SK-N-SH (cell line): ENCODE data around the gene BARX1. TPM values are rescaled to one million over a fixed set of nuclear protein-coding genes. Genes with fewer than 3 reads are reported as not detected.

Experiments used
- CTCF ChIA-PET: fragments of 300-600, 350-600 bp; formaldehyde crosslinking; extraction: SDS; loops from one replicate; lab custom pipeline; 2021; lab: Yijun Ruan, JAX
- POLR2A ChIA-PET: fragments of 350-600 bp; sonication (Branson Sonifier 250); formaldehyde crosslinking; extraction: SDS; loops from one replicate; lab custom pipeline; 2020; ENCODE audit warnings: antibody characterized with exemption, inconsistent platforms; lab: Yijun Ruan, JAX
- DNase-seq: peaks from one replicate; pipeline ENCODE4 v3.0.0; 2012
- H2AFZ ChIP-seq: fragments of 200-600 bp; sonication (generic); 2 replicates; pipeline ENCODE4 v1.8.1; 2016; ENCODE audit warnings: antibody characterized with exemption, mild to moderate bottlenecking, low read depth
- H3F3A ChIP-seq: fragments of 200-600 bp; sonication (generic); replicated peaks from 2 replicates; pipeline ENCODE3; 2016; ENCODE audit warnings: antibody characterized with exemption, mild to moderate bottlenecking; ENCODE audit not compliant: insufficient read depth
- H3K27ac ChIP-seq, 2 experiments: fragments of 200-500 bp in 1 of 2; fragments of 200-600 bp in 1 of 2; sonication (Bioruptor generic) in 1 of 2; sonication (generic), shearing (Covaris generic) in 1 of 2; 2 replicates each; pipeline versions ENCODE4 v1.5.1 to v1.6.1; 2014 to 2016; ENCODE audit warnings: low read depth in 2 of 2, inconsistent platforms in 1 of 2, low read length in 1 of 2, mild to moderate bottlenecking in 1 of 2, mixed read lengths in 1 of 2
- H3K27me3 ChIP-seq: fragments of 200-600 bp; sonication (generic), shearing (Covaris generic); 2 replicates; pipeline ENCODE4 v1.6.1; 2016; ENCODE audit warnings: mixed run types; ENCODE audit not compliant: insufficient read depth
- H3K36me3 ChIP-seq, 2 experiments: fragments of 200-500 bp in 1 of 2; fragments of 200-600 bp in 1 of 2; sonication (Bioruptor generic) in 1 of 2; sonication (generic) in 1 of 2; replicated peaks in 1 of 2; 2 replicates each; pipeline versions ENCODE3 to v1.5.1; 2014 to 2016; ENCODE audit warnings: low read length in 1 of 2, mild to moderate bottlenecking in 1 of 2; ENCODE audit not compliant: insufficient read depth in 2 of 2, control insufficient read depth in 1 of 2
- H3K4me1 ChIP-seq, 2 experiments: fragments of 200-500 bp in 1 of 2; fragments of 200-600 bp in 1 of 2; sonication (Bioruptor generic) in 1 of 2; sonication (generic), shearing (Covaris generic) in 1 of 2; 2 replicates each; pipeline versions ENCODE4 v1.5.1 to v1.6.1; 2014 to 2016; ENCODE audit warnings: low read depth in 1 of 2, low read length in 1 of 2, mixed run types in 1 of 2; ENCODE audit not compliant: insufficient read depth in 2 of 2, control insufficient read depth in 1 of 2
- H3K4me2 ChIP-seq: fragments of 200-600 bp; sonication (generic), shearing (Covaris generic); 2 replicates; pipeline ENCODE4 v1.6.1; 2017; ENCODE audit warnings: mixed run types
- H3K4me3 ChIP-seq, 2 experiments: fragments of 200-500 bp in 1 of 2; fragments of 200-600 bp in 1 of 2; sonication (Bioruptor generic) in 1 of 2; sonication (generic), shearing (Covaris generic) in 1 of 2; 2 replicates each; pipeline versions ENCODE4 v1.5.1 to v1.8.1; 2014 to 2016; ENCODE audit warnings: low read depth in 2 of 2, inconsistent platforms in 1 of 2, low read length in 1 of 2, mild to moderate bottlenecking in 1 of 2, mixed read lengths in 1 of 2, moderate library complexity in 1 of 2
- H3K79me2 ChIP-seq: fragments of 200-600 bp; sonication (generic); 2 replicates; pipeline ENCODE4 v1.8.1; 2017; ENCODE audit warnings: mild to moderate bottlenecking; ENCODE audit not compliant: insufficient read depth
- H3K9ac ChIP-seq: fragments of 200-600 bp; sonication (generic); 2 replicates; pipeline ENCODE4 v1.6.1; 2017; ENCODE audit warnings: mixed run types
- H3K9me2 ChIP-seq: fragments of 200-600 bp; sonication (generic); 2 replicates; pipeline ENCODE4 v1.6.1; 2017; ENCODE audit warnings: mixed run types
- H3K9me3 ChIP-seq: fragments of 200-600 bp; sonication (generic); 2 replicates; pipeline ENCODE4 v1.6.1; 2017; ENCODE audit warnings: mixed run types, mild to moderate bottlenecking, moderate library complexity
- H4K20me1 ChIP-seq: fragments of 200-600 bp; sonication (generic); 2 replicates; pipeline ENCODE4 v1.6.1; 2017; ENCODE audit warnings: mild to moderate bottlenecking, mixed run types; ENCODE audit not compliant: insufficient read depth
- EZH2phosphoT487 ChIP-seq: fragments of 200-600 bp; sonication (generic); IDR thresholded peaks from 2 replicates; pipeline ENCODE4 v1.6.1; 2017; ENCODE audit warnings: low read depth, mixed run types, mild to moderate bottlenecking, antibody characterized with exemption, moderate library complexity, borderline replicate concordance
- FOSL2 ChIP-seq: IDR thresholded peaks from 2 replicates; pipeline ENCODE4 v1.4.0; 2012; ENCODE audit warnings: low read depth, mild to moderate bottlenecking, moderate library complexity, borderline replicate concordance
- MEF2A ChIP-seq: IDR thresholded peaks from 2 replicates; pipeline ENCODE4 v1.4.0; 2012; ENCODE audit warnings: low read depth, borderline replicate concordance
- NFIC ChIP-seq: IDR thresholded peaks from 2 replicates; pipeline ENCODE4 v1.4.0; 2012; ENCODE audit warnings: borderline replicate concordance
- PBX3 ChIP-seq: IDR thresholded peaks from 2 replicates; pipeline ENCODE4; 2012
- RAD21 ChIP-seq: IDR thresholded peaks from 2 replicates; pipeline ENCODE4 v1.6.1; 2012; ENCODE audit warnings: mild to moderate bottlenecking, low read length
- RCOR1 ChIP-seq: fragments of 150-350 bp; IDR thresholded peaks from 2 replicates; pipeline ENCODE4 v1.6.1; 2017; ENCODE audit warnings: antibody characterized with exemption, low read length
- REST ChIP-seq: IDR thresholded peaks from 2 replicates; pipeline ENCODE4 v1.6.1; 2012; ENCODE audit warnings: mild to moderate bottlenecking, low read depth, low read length, moderate library complexity
- RFX5 ChIP-seq: IDR thresholded peaks from 2 replicates; pipeline ENCODE4 v1.6.1; 2012; ENCODE audit warnings: mild to moderate bottlenecking, improper control_type of control experiment, low read length
- TAF1 ChIP-seq: IDR thresholded peaks from 2 replicates; pipeline ENCODE4 v1.6.1; 2012; ENCODE audit warnings: low read depth, mild to moderate bottlenecking, low read length, moderate library complexity, borderline replicate concordance
- USF1 ChIP-seq: IDR thresholded peaks from 2 replicates; pipeline ENCODE4 v1.4.0; 2012; ENCODE audit warnings: low read depth, borderline replicate concordance
- YY1 ChIP-seq: IDR thresholded peaks from 2 replicates; pipeline ENCODE4 v1.4.0; 2012; ENCODE audit warnings: low read depth, mild to moderate bottlenecking
- WGBS: methylation state at CpG from one replicate; pipeline ENCODE4 v1.1.6; 2017; ENCODE audit warnings: low lambda C conversion rate; 5-methylcytosine and 5-hydroxymethylcytosine counted together
- polyA plus RNA-seq, 3 experiments: library from polyadenylated mRNA; depleted of rRNA; stranded (reverse); fragments of >200 nt; gene quantifications; 2 replicates each; pipeline ENCODE4 v1.2.3, GENCODE V29; 2012
- TF ChIP-seq, protein P1 (sequence below): fragments of 200-600 bp; sonication (generic); IDR thresholded peaks from 2 replicates; pipeline ENCODE4 v1.6.1; 2017; ENCODE audit warnings: antibody characterized with exemption, mild to moderate bottlenecking, moderate library complexity
- TF ChIP-seq, protein P2 (sequence below): fragments of 150-350 bp; IDR thresholded peaks from 2 replicates; pipeline ENCODE4 v1.6.1; 2016; ENCODE audit warnings: mild to moderate bottlenecking, low read depth, low read length
- TF ChIP-seq, protein P3 (sequence below): fragments of 150-350 bp; IDR thresholded peaks from 2 replicates; pipeline ENCODE4 v1.6.1; 2017; ENCODE audit warnings: antibody characterized with exemption, low read length, low read depth, borderline replicate concordance

BARX1 gene
- polyA plus RNA-seq, 1 of the 3 experiments (the other 2 are of a cell fraction), result not detected

DNA sequence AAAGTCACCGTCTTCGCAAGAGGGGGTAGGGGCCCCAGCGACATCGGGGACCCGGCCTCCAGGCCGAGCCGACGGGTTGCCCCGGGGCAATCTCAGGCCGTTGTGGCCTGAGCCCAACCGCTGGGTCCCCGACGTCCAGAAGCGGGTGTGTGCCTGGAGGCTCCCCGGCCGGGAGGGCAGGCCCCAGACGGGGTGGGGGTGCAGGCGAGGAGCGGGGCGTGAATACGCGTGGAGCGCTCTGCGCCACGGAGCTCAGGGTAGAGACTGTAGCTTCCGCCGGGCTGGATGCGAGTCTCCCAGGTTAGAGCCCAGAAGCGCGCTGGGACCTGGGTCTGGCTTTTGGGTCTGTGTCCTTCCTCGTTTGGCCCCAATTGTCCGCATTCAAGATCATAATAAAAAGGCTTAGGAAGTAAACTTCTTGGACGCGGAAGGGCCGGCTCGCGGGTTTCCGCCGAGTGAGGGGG lies 3.5 kb downstream of the BARX1 start:
- POLR2A ChIA-PET, result no interaction called here
- CTCF ChIA-PET, result interaction anchor here (1.3 to 9.3 kb wide), 4 partner anchors 10 to 270 kb away, joined by 3 to 69 read pairs (median 12); no protein-coding TSS in a partner anchor
- WGBS, result 31% methylated on average over 28 of the region's 39 CpGs

GRCh38 chr9:93950619-93951601 lies 4.2 kb downstream of the BARX1 start:
- H3K4me1 ChIP-seq, result peaks cover 0 to 11% of the 10 kb centered on the region in 2 experiments; a peak in 1 of 4 replicates
- peak overlapping the region; percentile 45 to 53 for H3K4me3 ChIP-seq
- no peaks in the 10 kb centered on the region for H3K9me3 ChIP-seq
- peak overlapping the region; percentile 81 for H2AFZ ChIP-seq
- peak overlapping the region; percentile 78 for H3K4me2 ChIP-seq
- H4K20me1 ChIP-seq, result no peaks in the 10 kb centered on the region
- no peaks in the 10 kb centered on the region for H3F3A ChIP-seq
- 34% methylated on average over 17 of the region's 47 CpGs for WGBS
- no peak overlapping the region for H3K9ac ChIP-seq
- H3K36me3 ChIP-seq, result no peaks in the 10 kb centered on the region
- H3K79me2 ChIP-seq, result no peaks in the 10 kb centered on the region
- ChIA-PET CTCF (interaction anchor here (1.3 to 9.3 kb wide), 5 partner anchors 11 to 269 kb away, joined by 3 to 69 read pairs (median 4); no protein-coding TSS in a partner anchor), POLR2A (no interaction called here)
- H3K27ac ChIP-seq, result no peak overlapping the region
- H3K9me2 ChIP-seq, result no peaks in the 10 kb centered on the region
- DNase-seq, result peak; percentile 76
- H3K27me3 ChIP-seq, result peaks cover 85% of the 10 kb centered on the region
- TF ChIP-seq RFX5, result no peak
- TF ChIP-seq, protein P1, sequence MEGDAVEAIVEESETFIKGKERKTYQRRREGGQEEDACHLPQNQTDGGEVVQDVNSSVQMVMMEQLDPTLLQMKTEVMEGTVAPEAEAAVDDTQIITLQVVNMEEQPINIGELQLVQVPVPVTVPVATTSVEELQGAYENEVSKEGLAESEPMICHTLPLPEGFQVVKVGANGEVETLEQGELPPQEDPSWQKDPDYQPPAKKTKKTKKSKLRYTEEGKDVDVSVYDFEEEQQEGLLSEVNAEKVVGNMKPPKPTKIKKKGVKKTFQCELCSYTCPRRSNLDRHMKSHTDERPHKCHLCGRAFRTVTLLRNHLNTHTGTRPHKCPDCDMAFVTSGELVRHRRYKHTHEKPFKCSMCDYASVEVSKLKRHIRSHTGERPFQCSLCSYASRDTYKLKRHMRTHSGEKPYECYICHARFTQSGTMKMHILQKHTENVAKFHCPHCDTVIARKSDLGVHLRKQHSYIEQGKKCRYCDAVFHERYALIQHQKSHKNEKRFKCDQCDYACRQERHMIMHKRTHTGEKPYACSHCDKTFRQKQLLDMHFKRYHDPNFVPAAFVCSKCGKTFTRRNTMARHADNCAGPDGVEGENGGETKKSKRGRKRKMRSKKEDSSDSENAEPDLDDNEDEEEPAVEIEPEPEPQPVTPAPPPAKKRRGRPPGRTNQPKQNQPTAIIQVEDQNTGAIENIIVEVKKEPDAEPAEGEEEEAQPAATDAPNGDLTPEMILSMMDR, result no peak
- no peak for TF ChIP-seq YY1
- TF ChIP-seq, protein P2, sequence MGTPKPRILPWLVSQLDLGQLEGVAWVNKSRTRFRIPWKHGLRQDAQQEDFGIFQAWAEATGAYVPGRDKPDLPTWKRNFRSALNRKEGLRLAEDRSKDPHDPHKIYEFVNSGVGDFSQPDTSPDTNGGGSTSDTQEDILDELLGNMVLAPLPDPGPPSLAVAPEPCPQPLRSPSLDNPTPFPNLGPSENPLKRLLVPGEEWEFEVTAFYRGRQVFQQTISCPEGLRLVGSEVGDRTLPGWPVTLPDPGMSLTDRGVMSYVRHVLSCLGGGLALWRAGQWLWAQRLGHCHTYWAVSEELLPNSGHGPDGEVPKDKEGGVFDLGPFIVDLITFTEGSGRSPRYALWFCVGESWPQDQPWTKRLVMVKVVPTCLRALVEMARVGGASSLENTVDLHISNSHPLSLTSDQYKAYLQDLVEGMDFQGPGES, result no peak
- no peak for TF ChIP-seq TAF1
- no peak for TF ChIP-seq NFIC
- no peak for TF ChIP-seq REST
- no peak for TF ChIP-seq RAD21
- TF ChIP-seq RCOR1, result no peak
- no peak for TF ChIP-seq PBX3
- TF ChIP-seq USF1, result no peak
- TF ChIP-seq, protein P3, sequence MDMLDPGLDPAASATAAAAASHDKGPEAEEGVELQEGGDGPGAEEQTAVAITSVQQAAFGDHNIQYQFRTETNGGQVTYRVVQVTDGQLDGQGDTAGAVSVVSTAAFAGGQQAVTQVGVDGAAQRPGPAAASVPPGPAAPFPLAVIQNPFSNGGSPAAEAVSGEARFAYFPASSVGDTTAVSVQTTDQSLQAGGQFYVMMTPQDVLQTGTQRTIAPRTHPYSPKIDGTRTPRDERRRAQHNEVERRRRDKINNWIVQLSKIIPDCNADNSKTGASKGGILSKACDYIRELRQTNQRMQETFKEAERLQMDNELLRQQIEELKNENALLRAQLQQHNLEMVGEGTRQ, result no peak
- TF ChIP-seq MEF2A, result no peak

More for the DNA sequence above, 3.5 kb downstream of the BARX1 start:
- H3K27me3 ChIP-seq, result peaks cover 85% of the 10 kb centered on the region
- H3K79me2 ChIP-seq, result no peaks in the 10 kb centered on the region
- no peak overlapping the region for H2AFZ ChIP-seq
- peak overlapping the region in 1 of 2 experiments; percentile 53; a peak in 2 of 4 replicates for H3K4me3 ChIP-seq
- no peaks in the 10 kb centered on the region for H3F3A ChIP-seq
- no peaks in the 10 kb centered on the region for H3K9me2 ChIP-seq
- peak; percentile 54 for DNase-seq
- no peaks in the 10 kb centered on the region for H3K9me3 ChIP-seq
- H4K20me1 ChIP-seq, result no peaks in the 10 kb centered on the region
- no peaks in the 10 kb centered on the region for H3K36me3 ChIP-seq
- TF ChIP-seq FOSL2 (no peak), EZH2phosphoT487 (peak; percentile 46; the same call in 1 of the 2 replicates)
- no peak overlapping the region for H3K9ac ChIP-seq
- H3K27ac ChIP-seq, result no peak overlapping the region
- H3K4me2 ChIP-seq, result peak overlapping the region; percentile 78; the same call in 1 of the 2 replicates
- H3K4me1 ChIP-seq, result peaks cover 0 to 11% of the 10 kb centered on the region in 2 experiments; a peak in 1 of 4 replicates
